GM18507 (cell line): Measurements from ENCODE around the gene ZNF503.

Experiments used
- DNase-seq: peaks from one replicate; pipeline ENCODE4 v3.0.0; 2011; ENCODE audit warnings: low read depth; ENCODE audit not compliant: insufficient read length; ENCODE audit errors: extremely low spot score
- FAIRE-seq: peaks from 2 replicates; lab custom pipeline; 2011; peaks lifted over from hg19 to GRCh38; lab: Jason Lieb, UNC

Gene ZNF503

GRCh38 chr10:75401569-75402485, at the start of gene ZNF503:
Gene ZNF503 (minus strand): TSS chr10:75401764. CDS start chr10:75401419, 345 bp downstream.
- peak; percentile 87 for FAIRE-seq
- no peak for DNase-seq

GRCh38 chr10:75450644-75451640, 49.4 kb upstream of the ZNF503 start:
- no peak for DNase-seq

GRCh38 chr10:75450075-75450445, 48.5 kb upstream of the ZNF503 start:
- DNase-seq (no peak), FAIRE-seq (no peak)

More at GRCh38 chr10:75450644-75451640, 49.4 kb upstream of the ZNF503 start:
- no peak for FAIRE-seq

- FAIRE-seq = no peak
- DNase-seq = no peak
Observed at GRCh38 chr10:75449382-75450074, 48.0 kb upstream of the ZNF503 start.

- FAIRE-seq (no peak), DNase-seq (no peak)
Observed at GRCh38 chr10:75448166-75448565, 46.6 kb upstream of the ZNF503 start.

- DNase-seq (no peak), FAIRE-seq (no peak)
Observed at GRCh38 chr10:75446508-75446907, 44.9 kb upstream of the ZNF503 start.

GRCh38 chr10:75444781-75445386, 43.3 kb upstream of the ZNF503 start:
- FAIRE-seq = no peak
- no peak for DNase-seq

GRCh38 chr10:75443362-75443761, 41.8 kb upstream of the ZNF503 start:
- FAIRE-seq (no peak), DNase-seq (no peak)

- DNase-seq = no peak
- FAIRE-seq = no peak
Observed at GRCh38 chr10:75441682-75442081, 40.1 kb upstream of the ZNF503 start.

- FAIRE-seq = no peak
- DNase-seq = no peak
Observed at GRCh38 chr10:75441196-75441595, 39.6 kb upstream of the ZNF503 start.

- FAIRE-seq (no peak), DNase-seq (no peak)
Observed at GRCh38 chr10:75440271-75440793, 38.8 kb upstream of the ZNF503 start.

- no peak for DNase-seq
- no peak for FAIRE-seq
Observed at GRCh38 chr10:75439811-75440210, 38.2 kb upstream of the ZNF503 start.

GRCh38 chr10:75438275-75438674, 36.7 kb upstream of the ZNF503 start:
- FAIRE-seq = no peak

GRCh38 chr10:75437693-75438092, 36.1 kb upstream of the ZNF503 start:
- FAIRE-seq (no peak), DNase-seq (no peak)

More at GRCh38 chr10:75438275-75438674, 36.7 kb upstream of the ZNF503 start:
- DNase-seq = no peak

GRCh38 chr10:75436896-75437295, 35.3 kb upstream of the ZNF503 start:
- DNase-seq (no peak), FAIRE-seq (no peak)

- no peak for DNase-seq
- FAIRE-seq = no peak
Observed at GRCh38 chr10:75435291-75435690, 33.7 kb upstream of the ZNF503 start.

GRCh38 chr10:75434291-75434690, 32.7 kb upstream of the ZNF503 start:
- FAIRE-seq (no peak), DNase-seq (no peak)

- FAIRE-seq = no peak
Observed at GRCh38 chr10:75433216-75433615, 31.7 kb upstream of the ZNF503 start.

GRCh38 chr10:75432763-75433162, 31.2 kb upstream of the ZNF503 start:
- FAIRE-seq = no peak
- DNase-seq = no peak

More at GRCh38 chr10:75433216-75433615, 31.7 kb upstream of the ZNF503 start:
- DNase-seq = no peak
